Omental fat pad (tissue), 4 donors: ENCODE results near the gene SPAG9. TPM values are rescaled to one million over a fixed set of nuclear protein-coding genes. Genes with fewer than 3 reads are reported as not detected.
"Not testable (repeated sequence)": the region's sequence is repeated elsewhere in the genome, so short reads cannot be mapped to it uniquely, and the experiment has no call there.

ENCODE experiments used
- ATAC-seq: fragments of 150-250 bp; one replicate; pipeline ENCODE4 v1.9.1; 2016; ENCODE audit warnings: mild to moderate bottlenecking, moderate library complexity; ENCODE audit not compliant: low FRiP score
- DNase-seq: peaks from one replicate; pipeline ENCODE4 v3.0.0-alpha.2; 2019; ENCODE audit warnings: low spot score
- CTCF ChIP-seq, 3 donors: fragments of 450-650 bp; IDR thresholded peaks; one replicate each; pipeline ENCODE4 v1.5.1; 2016 to 2017; ENCODE audit warnings: antibody characterized with exemption in 3 of 3, mild to moderate bottlenecking in 3 of 3, moderate library complexity in 2 of 3
- total RNA-seq, 4 donors: library from RNA; depleted of rRNA; stranded (reverse); fragments of >200 nt; gene quantifications; one replicate each; pipeline ENCODE4 v1.1.0, GENCODE V29; 2016

Gene SPAG9
- total RNA-seq, 4 donors from 2014 or later = 117 to 197 (median 138) TPM

GRCh38 chr17:51083981-51084380 lies 36.7 kb downstream of the SPAG9 start:
- TF ChIP-seq CTCF (IDR thresholded peaks at IDR 0.05) = no peak

GRCh38 chr17:51083364-51083763 lies 37.3 kb downstream of the SPAG9 start:
- ATAC-seq, DNase-seq: not testable (repeated sequence)

More at GRCh38 chr17:51083981-51084380, 36.7 kb downstream of the SPAG9 start:
- DNase-seq (no peak), ATAC-seq (no peak)

GRCh38 chr17:51079049-51079448 lies 41.6 kb downstream of the SPAG9 start:
- DNase-seq = no peak
- no peak for TF ChIP-seq CTCF (IDR thresholded peaks at IDR 0.05)
- ATAC-seq = no peak

GRCh38 chr17:51078009-51078592 lies 42.6 kb downstream of the SPAG9 start:
- ATAC-seq (no peak), DNase-seq (no peak)
- no peak for TF ChIP-seq CTCF (IDR thresholded peaks at IDR 0.05)

GRCh38 chr17:51076821-51077220 lies 43.8 kb downstream of the SPAG9 start:
- DNase-seq = no peak
- ATAC-seq = no peak
- TF ChIP-seq CTCF (IDR thresholded peaks at IDR 0.05) = no peak

GRCh38 chr17:51071556-51071955 lies 49.1 kb downstream of the SPAG9 start:
- DNase-seq = no peak
- no peak for TF ChIP-seq CTCF (IDR thresholded peaks at IDR 0.05)
- no peak for ATAC-seq

GRCh38 chr17:51065466-51065865 lies 55.2 kb downstream of the SPAG9 start:
- DNase-seq (no peak), ATAC-seq (no peak)
- TF ChIP-seq CTCF (IDR thresholded peaks at IDR 0.05) = no peak
